ENCODE results near the gene SPATA3. TPM values are rescaled to one million over a fixed set of nuclear protein-coding genes. Genes with fewer than 3 reads are reported as not detected.

SPATA3 gene
- total and polyA plus RNA-seq, 2 of the 13 experiments (the other 11 are each of a cell fraction or from before 2014, with no cell fraction given) = not detected

GRCh38 chr2:231037731-231038482 is 42.0 kb downstream of the SPATA3 start (continued):
- TF ChIP-seq ZNF609 (CRISPR knock-in tag; IDR thresholded peaks at IDR 0.05; ENCODE audit: borderline replicate concordance) (no peak), GFI1 (CRISPR knock-in tag; IDR thresholded peaks at IDR 0.05; ENCODE audit: borderline replicate concordance) (no peak), TAF1 (CRISPR knock-in tag; IDR thresholded peaks at IDR 0.05) (peak; percentile 49), REST (IDR thresholded peaks at IDR 0.05; ENCODE audit: borderline replicate concordance in 1 of 2, low read depth in 1 of 2, low read length in 2 of 2) (no peak), ZNF550 (CRISPR knock-in tag; IDR thresholded peaks at IDR 0.05; ENCODE audit: borderline replicate concordance) (no peak), ZNF234 (CRISPR knock-in tag; conservative IDR thresholded peaks at IDR 0.05) (no peak), GLI4 (CRISPR knock-in tag; IDR thresholded peaks at IDR 0.05; ENCODE audit: borderline replicate concordance) (no peak), FOXA3 (CRISPR knock-in tag; IDR thresholded peaks at IDR 0.05) (no peak), ZNF878 (CRISPR knock-in tag; IDR thresholded peaks at IDR 0.05) (no peak), ZNF629 (CRISPR knock-in tag; conservative IDR thresholded peaks at IDR 0.05) (no peak)
